ENCODE data around the gene RNF26.

DNA sequence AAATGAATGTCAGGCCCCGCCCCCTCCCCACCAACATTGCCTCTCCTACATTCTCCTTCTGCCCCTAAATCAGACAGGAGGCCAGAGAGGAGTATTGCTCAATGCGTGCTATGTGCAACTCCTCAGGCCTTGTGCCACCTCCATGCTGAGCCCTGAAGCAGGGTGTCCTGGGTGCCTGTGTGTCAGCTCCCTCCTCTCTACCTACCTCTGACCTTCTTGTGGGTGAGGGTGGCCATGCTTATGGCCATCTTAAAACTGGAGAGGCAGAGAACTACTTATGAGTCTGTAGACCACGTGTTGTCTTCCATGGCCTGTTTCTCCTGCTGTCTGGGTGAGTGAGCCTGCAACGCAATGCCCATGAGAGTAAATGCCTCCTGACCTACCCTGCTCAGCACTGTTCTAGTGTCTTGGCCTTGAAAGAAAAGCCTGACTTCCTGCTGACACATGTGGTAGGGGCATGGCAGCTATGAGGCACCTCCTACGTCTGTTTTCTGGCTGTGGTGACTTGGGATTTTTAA is 27.9 kb upstream of the RNF26 start:
- TF ChIP-seq, protein P1, sequence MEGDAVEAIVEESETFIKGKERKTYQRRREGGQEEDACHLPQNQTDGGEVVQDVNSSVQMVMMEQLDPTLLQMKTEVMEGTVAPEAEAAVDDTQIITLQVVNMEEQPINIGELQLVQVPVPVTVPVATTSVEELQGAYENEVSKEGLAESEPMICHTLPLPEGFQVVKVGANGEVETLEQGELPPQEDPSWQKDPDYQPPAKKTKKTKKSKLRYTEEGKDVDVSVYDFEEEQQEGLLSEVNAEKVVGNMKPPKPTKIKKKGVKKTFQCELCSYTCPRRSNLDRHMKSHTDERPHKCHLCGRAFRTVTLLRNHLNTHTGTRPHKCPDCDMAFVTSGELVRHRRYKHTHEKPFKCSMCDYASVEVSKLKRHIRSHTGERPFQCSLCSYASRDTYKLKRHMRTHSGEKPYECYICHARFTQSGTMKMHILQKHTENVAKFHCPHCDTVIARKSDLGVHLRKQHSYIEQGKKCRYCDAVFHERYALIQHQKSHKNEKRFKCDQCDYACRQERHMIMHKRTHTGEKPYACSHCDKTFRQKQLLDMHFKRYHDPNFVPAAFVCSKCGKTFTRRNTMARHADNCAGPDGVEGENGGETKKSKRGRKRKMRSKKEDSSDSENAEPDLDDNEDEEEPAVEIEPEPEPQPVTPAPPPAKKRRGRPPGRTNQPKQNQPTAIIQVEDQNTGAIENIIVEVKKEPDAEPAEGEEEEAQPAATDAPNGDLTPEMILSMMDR (IDR thresholded peaks at IDR 0.05; ENCODE audit: insufficient read depth, low read length, poor library complexity, severe bottlenecking) = no peak
- TF ChIP-seq EZH2phosphoT487 (conservative IDR thresholded peaks at IDR 0.05; ENCODE audit: low read length) = no peak
